Fibroblast of gingiva (primary cell): Measurements from ENCODE around the gene RPAP2.
"Not testable (repeated sequence)": the region's sequence is repeated elsewhere in the genome, so short reads cannot be mapped to it uniquely, and the experiment has no call there.

ENCODE experiments used
- DNase-seq: peaks from one replicate; pipeline ENCODE4 v3.0.0-alpha.2; 2011; ENCODE audit warnings: low read depth

RPAP2 gene

GRCh38 chr1:92298573-92299476 is at the start of gene RPAP2, which contains the start of gene GLMN:
TSS of gene RPAP2 (plus strand) at chr1:92299059. CDS start at chr1:92299074, 15 bp downstream.
TSS of gene GLMN (minus strand) at chr1:92298987. CDS start at chr1:92297999, 988 bp downstream.
- peak; percentile 77 for DNase-seq

- not testable (repeated sequence) for DNase-seq
Observed at GRCh38 chr1:92254714-92255113, 44.1 kb upstream of the RPAP2 start.

- peak; percentile 1 for DNase-seq
Observed at GRCh38 chr1:92259350-92259749, 39.5 kb upstream of the RPAP2 start.

GRCh38 chr1:92262516-92262915 is 36.3 kb upstream of the RPAP2 start:
- DNase-seq: no peak

GRCh38 chr1:92273039-92273438 is 25.8 kb upstream of the RPAP2 start:
- DNase-seq: no peak

GRCh38 chr1:92274939-92275338 is 23.9 kb upstream of the RPAP2 start:
- no peak for DNase-seq

GRCh38 chr1:92276082-92276481 is 22.8 kb upstream of the RPAP2 start:
- DNase-seq: no peak

GRCh38 chr1:92277105-92277723 is 21.6 kb upstream of the RPAP2 start:
- DNase-seq: no peak

- not testable (repeated sequence) for DNase-seq
Observed at GRCh38 chr1:92279781-92280180, 19.1 kb upstream of the RPAP2 start.

- DNase-seq: not testable (repeated sequence)
Observed at GRCh38 chr1:92281411-92281810, 17.4 kb upstream of the RPAP2 start.

GRCh38 chr1:92291372-92291999 is 7.4 kb upstream of the RPAP2 start:
- peak; percentile 56 for DNase-seq

- no peak for DNase-seq
Observed at GRCh38 chr1:92298213-92298572, 666 bp upstream of the RPAP2 start.

- no peak for DNase-seq
Observed at GRCh38 chr1:92299477-92300150, 755 bp downstream of the RPAP2 start.

- DNase-seq: no peak
Observed at GRCh38 chr1:92301021-92301420, 2.2 kb downstream of the RPAP2 start.

GRCh38 chr1:92306020-92306419 is 7.2 kb downstream of the RPAP2 start:
- DNase-seq: no peak

- DNase-seq: no peak
Observed at GRCh38 chr1:92307980-92308379, 9.1 kb downstream of the RPAP2 start.

GRCh38 chr1:92310185-92310597 is 11.3 kb downstream of the RPAP2 start:
- peak; percentile 11 for DNase-seq

GRCh38 chr1:92314024-92314423 is 15.2 kb downstream of the RPAP2 start:
- no peak for DNase-seq

GRCh38 chr1:92315766-92316599 is 17.1 kb downstream of the RPAP2 start:
- no peak for DNase-seq

- DNase-seq: no peak
Observed at GRCh38 chr1:92317836-92318493, 19.1 kb downstream of the RPAP2 start.
